ENCODE measurements around the gene PCDHGB6. TPM values are rescaled to one million over a fixed set of nuclear protein-coding genes. Genes with fewer than 3 reads are reported as not detected.

The PCDHGB6 gene
- total and polyA plus RNA-seq, 2 donors from 2014 or later: 0.22 to 7.5 TPM

- Histone ChIP-seq H3K9me3 (ENCODE audit: control insufficient read depth in 2 of 3, insufficient read depth in 1 of 3, low read length in 3 of 3) (peaks cover 3 to 59% (median 23%) of the 10 kb centered on the region in 3 donors), H3K36me3 (ENCODE audit: control insufficient read depth in 2 of 3, insufficient read depth in 3 of 3, low read length in 3 of 3) (no peaks in the 10 kb centered on the region), H3K4me1 (ENCODE audit: control insufficient read depth in 2 of 3, insufficient read depth in 2 of 3, low read depth in 1 of 3, low read length in 3 of 3) (no peaks in the 10 kb centered on the region), H3K4me3 (ENCODE audit: low read length in 3 of 3) (peak within 1 kb of the TSS in 2 of 3 donors; percentile 49 to 57), H3K27me3 (ENCODE audit: control insufficient read depth, insufficient read depth, low read length) (no peaks in the 10 kb centered on the region), H3K9ac (ENCODE audit: low read length in 3 of 3) (no peak within 1 kb of the TSS), H3K27ac (ENCODE audit: low read depth in 2 of 2, low read length in 2 of 2) (no peak within 1 kb of the TSS)
- no peak for FAIRE-seq
- peak in 2 of 5 donors; percentile 35 to 38 for DNase-seq
- TF ChIP-seq CTCF (IDR thresholded peaks at IDR 0.05; ENCODE audit: borderline replicate concordance, extremely low read depth, insufficient read depth): peak; percentile 8
- intact Hi-C loops (cut with DNase I): no loop called here
Observed at GRCh38 chr5:141402553-141403243, 5.1 kb upstream of the PCDHGB6 start, which contains the start of gene PCDHGA9. PCDHGA9 (plus strand) TSS chr5:141402778; CDS start chr5:141402953, 175 bp downstream.

- FAIRE-seq (no peak), DNase-seq (no peak)
- no peak for TF ChIP-seq CTCF (IDR thresholded peaks at IDR 0.05; ENCODE audit: borderline replicate concordance, extremely low read depth, insufficient read depth)
- Histone ChIP-seq H3K4me1 (ENCODE audit: control insufficient read depth in 2 of 3, insufficient read depth in 2 of 3, low read depth in 1 of 3, low read length in 3 of 3) (no peaks in the 10 kb centered on the region), H3K27me3 (ENCODE audit: control insufficient read depth, insufficient read depth, low read length) (no peaks in the 10 kb centered on the region), H3K9ac (ENCODE audit: low read length in 3 of 3) (no peak overlapping the region), H3K27ac (ENCODE audit: low read depth in 2 of 2, low read length in 2 of 2) (no peak overlapping the region), H3K4me3 (ENCODE audit: low read length in 3 of 3) (peak overlapping the region in 2 of 3 donors; percentile 16 to 57), H3K36me3 (ENCODE audit: control insufficient read depth in 2 of 3, insufficient read depth in 3 of 3, low read length in 3 of 3) (no peaks in the 10 kb centered on the region), H3K9me3 (ENCODE audit: control insufficient read depth in 2 of 3, insufficient read depth in 1 of 3, low read length in 3 of 3) (peaks cover 3 to 59% (median 23%) of the 10 kb centered on the region in 3 donors)
- intact Hi-C loops (cut with DNase I): no loop called here
Observed at GRCh38 chr5:141403387-141403786, 4.4 kb upstream of the PCDHGB6 start.

- Histone ChIP-seq H3K9ac (ENCODE audit: low read length in 3 of 3) (no peak overlapping the region), H3K4me3 (ENCODE audit: low read length in 3 of 3) (no peak overlapping the region), H3K36me3 (ENCODE audit: control insufficient read depth in 2 of 3, insufficient read depth in 3 of 3, low read length in 3 of 3) (no peaks in the 10 kb centered on the region), H3K9me3 (ENCODE audit: control insufficient read depth in 2 of 3, insufficient read depth in 1 of 3, low read length in 3 of 3) (peaks cover 0 to 59% (median 27%) of the 10 kb centered on the region in 3 donors), H3K27me3 (ENCODE audit: control insufficient read depth, insufficient read depth, low read length) (no peaks in the 10 kb centered on the region), H3K27ac (ENCODE audit: low read depth in 2 of 2, low read length in 2 of 2) (no peak overlapping the region), H3K4me1 (ENCODE audit: control insufficient read depth in 2 of 3, insufficient read depth in 2 of 3, low read depth in 1 of 3, low read length in 3 of 3) (no peaks in the 10 kb centered on the region)
- FAIRE-seq: no peak
- DNase-seq: no peak
- TF ChIP-seq CTCF (IDR thresholded peaks at IDR 0.05; ENCODE audit: borderline replicate concordance, extremely low read depth, insufficient read depth): no peak
- intact Hi-C loops (cut with DNase I): no loop called here
Observed at GRCh38 chr5:141409598-141410306, 1.9 kb downstream of the PCDHGB6 start.

All from kidney (tissue), 14 donors.